Stimulated activated CD8-positive, alpha-beta memory T cell treated with anti-CD3 and anti-CD28 coated beads, Interleukin-15, amount 100 ng/mL, for 48 hours (primary cell): ENCODE measurements around the gene PXYLP1.
"Not testable (repeated sequence)": the region's sequence is repeated elsewhere in the genome, so short reads cannot be mapped to it uniquely, and the experiment has no call there.

Source experiments
- DNase-seq, 2 donors: peaks; one replicate each; pipeline ENCODE4 v3.0.0-alpha.2; 2020; ENCODE audit warnings: low read depth in 2 of 2

The PXYLP1 gene, protein sequence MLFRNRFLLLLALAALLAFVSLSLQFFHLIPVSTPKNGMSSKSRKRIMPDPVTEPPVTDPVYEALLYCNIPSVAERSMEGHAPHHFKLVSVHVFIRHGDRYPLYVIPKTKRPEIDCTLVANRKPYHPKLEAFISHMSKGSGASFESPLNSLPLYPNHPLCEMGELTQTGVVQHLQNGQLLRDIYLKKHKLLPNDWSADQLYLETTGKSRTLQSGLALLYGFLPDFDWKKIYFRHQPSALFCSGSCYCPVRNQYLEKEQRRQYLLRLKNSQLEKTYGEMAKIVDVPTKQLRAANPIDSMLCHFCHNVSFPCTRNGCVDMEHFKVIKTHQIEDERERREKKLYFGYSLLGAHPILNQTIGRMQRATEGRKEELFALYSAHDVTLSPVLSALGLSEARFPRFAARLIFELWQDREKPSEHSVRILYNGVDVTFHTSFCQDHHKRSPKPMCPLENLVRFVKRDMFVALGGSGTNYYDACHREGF

DNA sequence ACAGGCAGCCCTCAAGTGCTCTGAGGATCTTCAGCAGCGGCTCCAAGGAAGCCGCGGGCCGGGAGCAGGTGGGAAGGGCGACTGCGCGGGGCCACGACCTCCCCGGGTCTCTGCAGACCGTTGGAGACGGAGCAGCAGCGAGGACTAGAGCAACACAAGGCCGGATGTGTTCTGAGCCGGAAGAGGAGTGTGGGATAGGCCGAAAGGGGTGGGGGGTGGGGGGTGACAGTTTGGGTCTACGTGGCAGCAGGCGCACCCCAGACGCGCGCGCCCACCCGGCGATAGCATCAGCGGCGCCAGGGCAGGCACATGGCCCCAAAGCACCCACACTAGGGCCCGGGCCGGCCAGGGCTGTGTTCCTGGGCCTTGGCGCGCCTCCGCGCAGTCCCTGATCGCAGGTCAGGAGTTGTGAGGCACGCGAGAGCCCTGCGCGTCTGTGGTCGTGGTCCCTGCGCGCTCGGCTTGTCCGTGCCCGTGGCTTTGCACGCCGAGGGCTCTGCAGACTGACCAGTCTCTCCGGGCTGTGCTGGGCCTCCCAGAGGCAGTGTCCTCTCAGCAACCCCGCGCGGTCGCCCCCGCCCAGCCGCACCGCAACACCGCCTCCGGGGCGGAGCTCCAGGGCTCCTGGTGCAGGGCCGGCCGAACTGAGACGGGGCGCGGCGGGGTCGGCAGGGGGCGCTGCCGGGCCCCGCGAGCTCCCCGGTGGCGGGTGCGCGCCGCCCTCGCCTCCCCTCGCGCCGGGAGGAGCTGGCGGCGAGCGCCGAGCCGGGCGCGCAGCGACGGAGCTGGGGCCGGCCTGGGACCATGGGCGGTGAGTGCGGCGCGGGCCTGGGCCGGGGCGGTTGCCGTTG, at the start of gene PXYLP1:
PXYLP1 (plus strand) TSS at position 725 of the 851 bp plus-strand sequence. CDS start 28,351 bp downstream, outside the sequence.
- peak; percentile 88 to 90 for DNase-seq

- DNase-seq = no peak
These were observed 48.0 kb upstream of the PXYLP1 start for GRCh38 chr3:141183606-141184005.

DNA sequence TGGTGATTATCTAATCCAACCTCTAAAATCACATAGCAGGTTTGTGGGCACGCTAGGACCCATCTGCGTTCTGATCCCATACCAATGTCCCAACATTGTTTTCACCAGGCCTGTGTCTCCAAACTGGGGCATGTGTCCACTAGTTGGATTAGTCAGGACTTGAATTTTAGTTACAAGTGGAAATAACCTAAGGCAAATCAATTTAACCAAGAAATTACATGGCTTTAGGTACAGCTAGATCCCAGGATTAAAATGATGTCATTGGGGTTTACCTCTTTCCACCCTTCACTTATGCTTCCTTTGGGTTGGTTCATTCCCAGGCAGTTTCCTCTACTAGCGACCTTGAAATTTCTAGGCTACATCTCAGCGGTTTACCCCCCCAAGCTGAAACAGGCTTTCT, 47.2 kb upstream of the PXYLP1 start:
- DNase-seq = no peak

DNA sequence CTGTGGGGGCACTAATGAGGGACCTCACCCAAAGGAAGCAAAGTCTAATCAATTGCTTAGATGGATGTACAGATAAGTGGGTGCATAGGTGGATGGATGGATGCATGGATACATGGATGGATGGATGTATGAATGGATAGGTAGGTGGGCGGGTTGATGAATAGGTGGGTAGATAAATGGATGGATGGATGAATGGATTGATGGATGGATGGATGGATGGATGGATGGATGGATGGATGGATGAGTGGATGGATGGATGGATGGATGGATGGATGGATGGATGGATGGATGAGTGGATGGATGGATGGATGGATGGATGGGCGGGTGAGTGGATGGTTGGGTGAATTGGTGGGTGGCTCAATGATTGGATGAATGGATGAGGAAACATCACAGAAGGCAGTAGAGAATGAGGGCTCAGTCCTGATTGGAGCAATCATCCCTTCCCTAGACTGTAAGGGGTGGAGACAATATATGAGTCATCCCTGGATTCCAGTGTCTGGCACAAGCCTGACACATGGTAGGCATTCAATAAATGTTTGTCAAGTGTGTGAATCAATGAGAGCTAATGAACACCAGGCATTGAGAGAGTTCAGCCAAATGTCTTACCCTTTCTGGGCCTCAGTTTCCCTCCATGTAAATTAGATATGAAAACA, 40.4 kb upstream of the PXYLP1 start:
- DNase-seq = no peak

DNA sequence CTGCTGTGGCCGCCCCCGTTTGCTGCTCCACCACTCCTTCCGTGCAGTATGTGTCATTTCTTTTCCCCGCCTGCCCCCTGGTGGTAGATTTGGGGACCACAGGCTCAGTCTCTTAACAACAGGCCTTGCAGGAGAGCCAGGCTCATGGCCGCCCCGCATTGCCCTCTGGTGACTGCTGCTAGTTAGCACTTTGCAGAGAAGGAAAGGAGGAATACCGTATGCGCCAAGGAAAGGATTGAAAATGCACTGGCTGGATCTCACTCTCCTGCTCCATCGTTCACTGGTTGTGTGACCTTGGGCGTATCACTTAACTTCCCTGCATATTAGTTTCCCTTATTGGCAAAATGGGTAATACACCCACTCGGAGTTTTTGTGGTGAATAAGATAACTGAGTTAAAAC, 39.3 kb upstream of the PXYLP1 start:
- DNase-seq = peak; percentile 87 to 88

- DNase-seq = no peak
These were observed 38.4 kb upstream of the PXYLP1 start for GRCh38 chr3:141193066-141193830.

- no peak for DNase-seq
These were observed 30.5 kb upstream of the PXYLP1 start for GRCh38 chr3:141201122-141201521.

DNA sequence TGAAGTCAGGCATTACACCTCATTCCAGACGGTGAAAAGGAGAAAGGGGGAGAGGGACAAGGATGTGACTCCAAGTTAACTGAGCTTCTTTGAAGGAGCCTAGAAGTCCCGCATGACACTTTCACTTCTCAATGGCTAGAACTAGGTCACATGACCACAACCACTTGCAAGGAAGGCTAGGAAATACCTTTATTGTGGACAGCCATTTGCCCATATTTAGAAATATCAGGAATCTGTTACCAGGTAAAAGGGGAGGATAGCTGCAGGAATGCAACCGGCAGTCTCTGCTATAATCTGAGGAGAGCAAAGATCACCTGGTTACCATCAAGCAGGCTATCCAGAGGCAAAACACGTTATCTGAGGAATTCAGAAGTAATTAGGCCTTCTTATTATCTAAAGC, 28.9 kb upstream of the PXYLP1 start:
- no peak for DNase-seq

GRCh38 chr3:141203866-141204265, 27.8 kb upstream of the PXYLP1 start:
- no peak for DNase-seq

- DNase-seq = no peak
These were observed 27.3 kb upstream of the PXYLP1 start for GRCh38 chr3:141204343-141204742.

GRCh38 chr3:141211306-141211705, 20.3 kb upstream of the PXYLP1 start:
- DNase-seq = not testable (repeated sequence)

GRCh38 chr3:141212101-141212500, 19.5 kb upstream of the PXYLP1 start:
- DNase-seq = no peak

DNA sequence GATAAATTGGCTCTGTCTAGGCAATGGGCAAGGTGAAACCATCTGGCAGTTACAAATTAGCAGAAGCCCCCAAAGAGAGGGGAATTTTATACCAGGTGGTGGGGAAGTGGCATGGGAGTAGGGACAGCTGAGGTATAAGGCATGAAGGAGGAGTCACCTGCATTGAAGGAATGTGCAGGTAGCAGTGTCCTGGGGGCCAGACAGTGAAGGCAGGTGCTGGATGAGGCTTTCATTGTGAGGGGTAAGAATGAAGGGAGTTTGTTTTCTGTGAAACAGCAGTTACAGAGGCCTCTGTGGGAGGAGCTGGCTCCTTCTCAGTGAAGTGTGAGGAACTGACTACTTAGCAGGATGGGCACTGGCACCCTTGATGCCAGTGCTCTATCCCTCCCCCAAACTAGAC, 19.1 kb upstream of the PXYLP1 start:
- DNase-seq = no peak

DNA sequence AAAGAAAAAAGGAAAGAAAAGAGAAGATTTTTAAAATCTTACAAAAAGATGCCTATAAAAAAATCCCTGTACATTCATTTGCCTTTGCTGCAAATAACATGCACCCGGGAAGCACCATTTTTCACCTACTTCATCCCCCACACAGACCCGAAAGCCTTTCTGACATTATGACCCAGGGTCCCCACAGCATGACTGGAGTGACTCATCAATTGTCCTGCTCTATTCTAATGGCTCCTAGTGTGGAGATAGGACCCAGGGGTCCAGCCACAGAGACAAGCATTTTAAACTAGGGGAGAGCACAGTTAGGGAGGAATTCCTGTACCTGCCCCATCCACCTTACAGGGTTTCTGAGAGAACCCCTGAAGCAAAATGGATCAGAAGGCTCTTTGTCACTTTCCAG, 14.7 kb upstream of the PXYLP1 start:
- no peak for DNase-seq

DNA sequence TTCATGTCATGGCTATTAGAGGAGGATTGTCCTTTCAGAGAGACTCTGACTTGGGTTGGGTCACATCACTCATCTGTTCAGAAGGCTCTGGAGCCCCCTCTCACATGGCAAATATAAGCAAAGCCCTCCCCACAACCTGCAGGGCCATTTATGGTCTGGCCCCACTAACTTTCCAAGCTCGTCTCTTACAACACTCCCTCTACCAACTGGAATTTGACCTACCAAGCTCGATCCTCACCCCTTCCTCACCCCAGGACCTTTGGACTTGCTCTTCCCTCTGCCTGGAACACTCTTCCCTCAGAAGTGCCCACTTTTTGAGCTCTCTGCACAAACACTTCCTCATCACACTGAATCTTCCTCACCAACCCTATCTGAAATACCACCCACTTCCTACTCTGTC, 14.2 kb upstream of the PXYLP1 start:
- no peak for DNase-seq

GRCh38 chr3:141218162-141218835, 13.3 kb upstream of the PXYLP1 start:
- no peak for DNase-seq

GRCh38 chr3:141218926-141219325, 12.7 kb upstream of the PXYLP1 start:
- DNase-seq = no peak

DNA sequence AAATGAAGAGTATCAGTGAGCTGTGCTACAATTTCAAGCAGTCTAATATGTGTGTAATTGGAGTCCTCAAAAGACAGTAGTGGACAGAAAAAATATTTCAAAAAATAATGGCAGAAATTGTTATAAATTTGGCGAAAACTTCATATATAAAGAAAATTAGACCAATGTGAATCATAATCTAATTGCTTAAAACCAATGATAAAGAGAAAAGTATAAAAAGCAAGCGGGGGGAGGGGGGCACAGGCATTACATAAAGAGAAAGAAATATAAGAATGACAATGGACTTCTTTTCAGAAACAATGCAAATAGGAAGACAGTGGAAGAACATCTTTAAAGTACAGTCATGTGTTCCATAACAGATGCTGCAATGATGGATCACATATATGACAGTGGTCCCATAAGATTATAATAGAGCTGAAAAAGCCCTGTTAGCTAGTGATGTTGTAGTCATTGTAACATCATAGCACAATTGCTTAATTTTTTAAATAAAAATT, 7.9 kb upstream of the PXYLP1 start:
- DNase-seq = no peak

- DNase-seq = no peak
These were observed 5.7 kb upstream of the PXYLP1 start for GRCh38 chr3:141225939-141226338.

GRCh38 chr3:141227216-141227615, 4.4 kb upstream of the PXYLP1 start:
- no peak for DNase-seq

DNA sequence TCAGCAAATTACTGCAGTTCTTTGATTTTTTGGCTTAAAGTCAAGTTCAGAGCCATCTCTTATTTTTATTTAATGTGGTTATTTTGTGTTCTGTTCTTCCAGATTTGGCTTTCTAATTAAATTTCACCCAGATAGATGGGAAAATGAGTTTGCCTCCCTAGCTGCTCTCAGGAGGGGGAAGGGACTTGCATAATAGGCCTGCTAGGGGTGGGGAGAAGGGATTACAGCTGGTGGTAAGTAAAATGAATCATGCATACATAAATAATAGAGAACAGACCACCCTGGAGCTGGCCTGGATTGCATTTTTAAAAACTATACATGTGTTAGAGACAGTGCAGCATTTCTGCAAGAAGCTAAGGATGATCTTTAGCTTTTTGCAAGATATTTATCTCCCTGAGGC, 3.9 kb upstream of the PXYLP1 start:
- no peak for DNase-seq
